GM12878 (cell line): ENCODE data around the gene REG1B. TPM values are rescaled to one million over a fixed set of nuclear protein-coding genes. Genes with fewer than 3 reads are reported as not detected.

ENCODE experiments used
- ATAC-seq: fragments of 200-7000 bp; cut with Tn5 transposase; 3 replicates; pipeline ENCODE4 v1.9.1; 2020; ENCODE audit warnings: mild to moderate bottlenecking, moderate library complexity
- BruUV-seq: library from RNA; stranded (reverse); fragments of 400-500 nt; replicated peaks from 2 replicates; lab custom pipeline; 2021; lab: Mats Ljungman, UMichigan
- CTCF ChIA-PET: fragments of 300-600 bp; sonication (Branson Sonifier 250); formaldehyde crosslinking; extraction: SDS; loops from one replicate; lab custom pipeline; 2021; ENCODE audit warnings: inconsistent platforms; lab: Yijun Ruan, JAX
- POLR2A ChIA-PET: fragments of 350-600 bp; formaldehyde crosslinking; extraction: SDS; loops from one replicate; lab custom pipeline; 2021; ENCODE audit warnings: inconsistent platforms; lab: Charles Lee
- RAD21 ChIA-PET: fragments of 300-600 bp; sonication (Branson Sonifier 250); formaldehyde crosslinking; loops from one replicate; lab custom pipeline; 2023; ENCODE audit warnings: antibody characterized with exemption; ENCODE audit not compliant: unreplicated experiment; lab: Charles Lee
- SMC1A ChIA-PET: fragments of 300-600 bp; sonication (Branson Sonifier 250); formaldehyde crosslinking; loops from one replicate; lab custom pipeline; 2023; ENCODE audit not compliant: unreplicated experiment, uncharacterized antibody; lab: Charles Lee
- DNase-seq: peaks from one replicate; pipeline ENCODE4 v3.0.0-alpha.2; 2011; ENCODE audit warnings: low read depth, low spot score
- FAIRE-seq: peaks from 3 replicates; lab custom pipeline; 2011; peaks lifted over from hg19 to GRCh38; lab: Jason Lieb, UNC
- H2AFZ ChIP-seq: 2 replicates; pipeline ENCODE4 v1.6.0; 2011; ENCODE audit warnings: low read depth, low read length, control low read depth; ENCODE audit not compliant: control insufficient read depth
- H3K27ac ChIP-seq: 2 replicates; pipeline ENCODE4 v1.5.1; 2011; ENCODE audit warnings: control low read depth; ENCODE audit not compliant: control insufficient read depth, insufficient read depth
- H3K27me3 ChIP-seq, 2 experiments: replicated peaks in 1 of 2; 2 replicates each; pipeline versions ENCODE4 v1.6.0 to v1.6.1; 2011; ENCODE audit warnings: low read length in 1 of 2; ENCODE audit not compliant: control insufficient read depth in 2 of 2, insufficient read depth in 2 of 2
- H3K36me3 ChIP-seq, 2 experiments: 2 replicates each; pipeline ENCODE4 v1.5.1; 2011; ENCODE audit warnings: low read length in 1 of 2; ENCODE audit not compliant: control insufficient read depth in 2 of 2, insufficient read depth in 2 of 2
- H3K4me1 ChIP-seq: 2 replicates; pipeline ENCODE4 v1.6.1; 2011; ENCODE audit warnings: mild to moderate bottlenecking, low read length, moderate library complexity, mixed read lengths; ENCODE audit not compliant: control insufficient read depth, insufficient read depth
- H3K4me2 ChIP-seq: 2 replicates; pipeline ENCODE4 v1.6.0; 2011; ENCODE audit warnings: control low read depth; ENCODE audit not compliant: control insufficient read depth, insufficient read depth
- H3K4me3 ChIP-seq: fragments of 200-600 bp; sonication (generic); 2 replicates; pipeline ENCODE4 v1.5.1; 2016
- H3K79me2 ChIP-seq: 2 replicates; pipeline ENCODE4 v1.6.0; 2011; ENCODE audit warnings: low read length; ENCODE audit not compliant: control insufficient read depth, insufficient read depth
- H3K9ac ChIP-seq: 2 replicates; pipeline ENCODE4 v1.8.0; 2011; ENCODE audit warnings: low read length, control low read depth, mixed read lengths; ENCODE audit not compliant: control insufficient read depth, insufficient read depth
- H3K9me3 ChIP-seq: replicated peaks from 3 replicates; pipeline ENCODE4 v1.5.1; 2011; ENCODE audit warnings: mild to moderate bottlenecking, low read length; ENCODE audit not compliant: control insufficient read depth, insufficient read depth
- H4K20me1 ChIP-seq: 2 replicates; pipeline ENCODE4 v1.6.0; 2011; ENCODE audit not compliant: control insufficient read depth, insufficient read depth
- BACH1 ChIP-seq: fragments of 450-650 bp; IDR thresholded peaks from 2 replicates; pipeline ENCODE4 v1.6.1; 2017; ENCODE audit warnings: mild to moderate bottlenecking, borderline replicate concordance
- CHD4 ChIP-seq: fragments of 200-600 bp; sonication (generic); IDR thresholded peaks from 2 replicates; pipeline ENCODE4 v1.6.1; 2016; ENCODE audit warnings: mild to moderate bottlenecking
- EGR1 ChIP-seq, 2 experiments: IDR thresholded peaks; 1 replicate in 1 of 2; 2 replicates in 1 of 2; pipeline ENCODE4 v1.6.1; 2011 to 2012; ENCODE audit warnings: low read depth in 2 of 2, low read length in 2 of 2, borderline replicate concordance in 1 of 2, mild to moderate bottlenecking in 1 of 2, moderate library complexity in 1 of 2
- HDAC2 ChIP-seq: fragments of 200-600 bp; sonication (generic); IDR thresholded peaks from 2 replicates; pipeline ENCODE4 v1.6.1; 2017
- IRF5 ChIP-seq: fragments of 450-650 bp; IDR thresholded peaks from 2 replicates; pipeline ENCODE4 v1.6.1; 2017; ENCODE audit warnings: borderline replicate concordance
- POLR2A ChIP-seq: IDR thresholded peaks from 2 replicates; pipeline ENCODE4 v1.6.1; 2011; ENCODE audit warnings: low read depth, mild to moderate bottlenecking, low read length
- RAD21 ChIP-seq: IDR thresholded peaks from 2 replicates; pipeline ENCODE4 v1.6.1; 2011; ENCODE audit warnings: mild to moderate bottlenecking, low read depth, low read length, moderate library complexity; ENCODE audit not compliant: insufficient read depth
- SIX5 ChIP-seq: IDR thresholded peaks from 2 replicates; pipeline ENCODE4 v1.6.1; 2011; ENCODE audit warnings: mild to moderate bottlenecking, low read depth, low read length, moderate library complexity; ENCODE audit not compliant: severe bottlenecking
- SMAD5 ChIP-seq: IDR thresholded peaks from 2 replicates; pipeline ENCODE4 v1.6.1; 2016; ENCODE audit warnings: antibody characterized with exemption, low read depth
- SMARCA5 ChIP-seq: fragments of 450-650 bp; IDR thresholded peaks from 2 replicates; pipeline ENCODE4 v1.6.1; 2017; ENCODE audit warnings: mild to moderate bottlenecking
- SP1 ChIP-seq: IDR thresholded peaks from one replicate; pipeline ENCODE4 v1.6.1; 2011; ENCODE audit warnings: low read depth, low read length
- SREBF1 ChIP-seq: IDR thresholded peaks from 2 replicates; pipeline ENCODE4 v1.6.1; 2012; ENCODE audit warnings: mild to moderate bottlenecking, low read length
- SRF ChIP-seq, 2 experiments: IDR thresholded peaks; 2 replicates each; pipeline ENCODE4 v1.6.1; 2011; ENCODE audit warnings: low read depth in 2 of 2, low read length in 2 of 2, mild to moderate bottlenecking in 1 of 2, moderate library complexity in 1 of 2
- STAT1 ChIP-seq: fragments of 450-650 bp; conservative IDR thresholded peaks from 2 replicates; pipeline ENCODE4 v1.6.1; 2014; ENCODE audit warnings: antibody characterized with exemption, mild to moderate bottlenecking
- ZNF217 ChIP-seq: fragments of 450-650 bp; IDR thresholded peaks from 2 replicates; pipeline ENCODE4 v1.6.1; 2017; ENCODE audit warnings: antibody characterized with exemption, mild to moderate bottlenecking
- WGBS: methylation state at CpG from one replicate; pipeline ENCODE4 v1.1.6; 2016; ENCODE audit warnings: low lambda C conversion rate; ENCODE audit not compliant: insufficient replicate concordance, insufficient coverage; ENCODE audit errors: missing lambda C conversion rate; 5-methylcytosine and 5-hydroxymethylcytosine counted together
- in situ Hi-C: fragments of 300-500 bp; cut with MboI; formaldehyde crosslinking; loops from 9 replicates; pipeline ENCODE4 v1.14.3; 2018; ENCODE audit warnings: mixed read lengths
- intact Hi-C: fragments of 100-400 bp; cut with micrococcal nuclease; formaldehyde crosslinking; loops from one replicate; pipeline ENCODE4 v1.14.2; 2022; ENCODE audit not compliant: unreplicated experiment
- polyA plus RNA-seq, 11 experiments: library from polyadenylated mRNA; depleted of rRNA in 4 of 11; unstranded in 6 of 11; stranded (reverse) in 5 of 11; fragments of >200 nt; fragmentation: Nextera tagmentation in 4 of 11; fragmentation: Illumina TruSeq in 1 of 11; extraction: Ambion mirVana in 4 of 11; extraction: Trizol in 1 of 11; gene quantifications; 1 replicate in 1 of 11; 2 replicates in 10 of 11; pipeline versions ENCODE4 v1.2.1 to v1.2.3, GENCODE V29; 2011 to 2016; ENCODE audit warnings: inconsistent platforms in 2 of 11, missing spikeins in 2 of 11, low read depth in 1 of 11
- total RNA-seq, 4 experiments: library from RNA; depleted of rRNA in 3 of 4; stranded (reverse); fragments of >200 nt in 3 of 4; fragmentation: Illumina TruSeq in 1 of 4; extraction: Trizol in 1 of 4; gene quantifications; 2 replicates each; pipeline versions ENCODE4 v1.2.1 to v1.2.3, GENCODE V29; 2013 to 2021
- TF ChIP-seq, protein P1 (sequence below): IDR thresholded peaks from 2 replicates; pipeline ENCODE4 v1.6.1; 2012; ENCODE audit warnings: low read depth, low read length, improper control_type of control experiment
- TF ChIP-seq, protein P2 (sequence below): fragments of 450-650 bp; IDR thresholded peaks from 2 replicates; pipeline ENCODE4 v1.6.1; 2017; ENCODE audit warnings: mild to moderate bottlenecking

REG1B gene
- total and polyA plus RNA-seq, 10 of the 15 experiments (the other 5 are each of a cell fraction or from before 2014, with no cell fraction given) = 2.7 TPM; not detected in 9

- no peak for TF ChIP-seq POLR2A
These were observed 34.9 kb upstream of the REG1B start (continued) for GRCh38 chr2:79122676-79123075.

DNA sequence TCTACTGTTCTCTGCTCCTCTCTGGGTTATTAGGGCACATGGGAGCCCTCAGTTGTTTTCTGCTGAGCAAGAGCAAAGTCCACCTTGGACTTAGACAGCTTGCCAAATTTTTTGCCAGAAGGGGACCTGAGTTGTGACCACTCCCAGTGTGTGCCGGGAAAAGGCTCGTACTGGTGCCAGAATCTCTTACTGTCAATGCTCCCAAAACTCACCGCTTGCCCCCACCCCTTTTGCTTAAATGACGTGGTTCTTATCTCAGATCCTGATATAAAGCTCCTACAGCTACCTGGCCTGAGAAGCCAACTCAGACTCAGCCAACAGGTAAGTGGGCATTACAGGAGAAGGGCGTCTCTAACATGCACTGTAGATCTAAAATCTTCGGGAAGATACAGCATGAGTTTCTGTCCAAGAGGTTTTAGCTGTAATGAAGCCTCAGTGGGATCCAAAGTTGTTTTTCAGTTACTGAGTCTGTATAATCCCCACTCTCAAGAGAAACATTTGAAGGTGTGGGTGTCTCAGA lies 32.5 kb upstream of the REG1B start, which contains the start of gene REG1A:
TSS of gene REG1A (plus strand) at position 295 of the 520 bp plus-strand sequence. CDS start 374 bp downstream, outside the sequence.
- no peaks in the 10 kb centered on the region for H3K79me2 ChIP-seq
- FAIRE-seq (no peak), ATAC-seq (no peak), DNase-seq (no peak)
- H3K36me3 ChIP-seq = no peaks in the 10 kb centered on the region
- H2AFZ ChIP-seq = no peak within 1 kb of the TSS
- ChIA-PET SMC1A (no interaction called here), RAD21 (no interaction called here), CTCF (no interaction called here), POLR2A (no interaction called here)
- BruUV-seq = no TSS peak
- no peak for TF ChIP-seq ZNF217
- TF ChIP-seq, protein P1, sequence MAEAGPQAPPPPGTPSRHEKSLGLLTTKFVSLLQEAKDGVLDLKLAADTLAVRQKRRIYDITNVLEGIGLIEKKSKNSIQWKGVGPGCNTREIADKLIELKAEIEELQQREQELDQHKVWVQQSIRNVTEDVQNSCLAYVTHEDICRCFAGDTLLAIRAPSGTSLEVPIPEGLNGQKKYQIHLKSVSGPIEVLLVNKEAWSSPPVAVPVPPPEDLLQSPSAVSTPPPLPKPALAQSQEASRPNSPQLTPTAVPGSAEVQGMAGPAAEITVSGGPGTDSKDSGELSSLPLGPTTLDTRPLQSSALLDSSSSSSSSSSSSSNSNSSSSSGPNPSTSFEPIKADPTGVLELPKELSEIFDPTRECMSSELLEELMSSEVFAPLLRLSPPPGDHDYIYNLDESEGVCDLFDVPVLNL = no peak
- TF ChIP-seq, protein P2, sequence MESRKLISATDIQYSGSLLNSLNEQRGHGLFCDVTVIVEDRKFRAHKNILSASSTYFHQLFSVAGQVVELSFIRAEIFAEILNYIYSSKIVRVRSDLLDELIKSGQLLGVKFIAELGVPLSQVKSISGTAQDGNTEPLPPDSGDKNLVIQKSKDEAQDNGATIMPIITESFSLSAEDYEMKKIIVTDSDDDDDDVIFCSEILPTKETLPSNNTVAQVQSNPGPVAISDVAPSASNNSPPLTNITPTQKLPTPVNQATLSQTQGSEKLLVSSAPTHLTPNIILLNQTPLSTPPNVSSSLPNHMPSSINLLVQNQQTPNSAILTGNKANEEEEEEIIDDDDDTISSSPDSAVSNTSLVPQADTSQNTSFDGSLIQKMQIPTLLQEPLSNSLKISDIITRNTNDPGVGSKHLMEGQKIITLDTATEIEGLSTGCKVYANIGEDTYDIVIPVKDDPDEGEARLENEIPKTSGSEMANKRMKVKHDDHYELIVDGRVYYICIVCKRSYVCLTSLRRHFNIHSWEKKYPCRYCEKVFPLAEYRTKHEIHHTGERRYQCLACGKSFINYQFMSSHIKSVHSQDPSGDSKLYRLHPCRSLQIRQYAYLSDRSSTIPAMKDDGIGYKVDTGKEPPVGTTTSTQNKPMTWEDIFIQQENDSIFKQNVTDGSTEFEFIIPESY = no peak
- no peak for TF ChIP-seq EGR1 (IDR thresholded peaks at IDR 0.05; ENCODE audit: borderline replicate concordance in 1 of 2, low read depth in 2 of 2, low read length in 2 of 2)
- TF ChIP-seq SIX5 = no peak
- TF ChIP-seq BACH1 = no peak
- TF ChIP-seq SRF (IDR thresholded peaks at IDR 0.05; ENCODE audit: low read depth in 2 of 2, low read length in 2 of 2) = no peak
- no peak for TF ChIP-seq SREBF1
- TF ChIP-seq SMARCA5 = no peak
- no peak for TF ChIP-seq SMAD5
- TF ChIP-seq CHD4 = no peak
- TF ChIP-seq IRF5 = no peak
- TF ChIP-seq HDAC2 = no peak
- no peak for TF ChIP-seq STAT1
- no peak for TF ChIP-seq RAD21
- no peak for TF ChIP-seq SP1
- no peak within 1 kb of the TSS for H3K4me2 ChIP-seq
- H3K4me1 ChIP-seq = no peaks in the 10 kb centered on the region
- no peaks in the 10 kb centered on the region for H3K27me3 ChIP-seq
- no peaks in the 10 kb centered on the region for H4K20me1 ChIP-seq
- whole genome bisulfite sequencing = 15% methylated on average over 6 of the region's 6 CpGs
- intact Hi-C loops (no loop called here), in situ Hi-C loops (no loop called here)
- no peaks in the 10 kb centered on the region for H3K9me3 ChIP-seq
- no peak within 1 kb of the TSS for H3K27ac ChIP-seq
- H3K9ac ChIP-seq = no peak within 1 kb of the TSS
- no peak within 1 kb of the TSS for H3K4me3 ChIP-seq
